G401 (cell line): ENCODE measurements around the gene HIGD1B. TPM values are rescaled to one million over a fixed set of nuclear protein-coding genes. Genes with fewer than 3 reads are reported as not detected.

Experiments
- DNase-seq: peaks from one replicate; pipeline ENCODE4 v3.0.0-alpha.2; 2015; ENCODE audit warnings: low spot score
- in situ Hi-C: cut with HindIII; loops from 2 replicates; pipeline ENCODE4 v1.10.0; 2016; ENCODE audit warnings: low sequenced_read_pairs, mixed read lengths
- total RNA-seq: library from RNA; depleted of rRNA; stranded (reverse); fragments of >200 nt; shearing (Covaris generic); gene quantifications from 2 replicates; pipeline ENCODE4 v1.2.3, GENCODE V29; 2014

Gene HIGD1B
- total RNA-seq, 1 experiment from 2014 or later: not detected

GRCh38 chr17:44871556-44871955, 23.9 kb downstream of the HIGD1B start:
- in situ Hi-C loops: no loop called here
- no peak for DNase-seq

DNA sequence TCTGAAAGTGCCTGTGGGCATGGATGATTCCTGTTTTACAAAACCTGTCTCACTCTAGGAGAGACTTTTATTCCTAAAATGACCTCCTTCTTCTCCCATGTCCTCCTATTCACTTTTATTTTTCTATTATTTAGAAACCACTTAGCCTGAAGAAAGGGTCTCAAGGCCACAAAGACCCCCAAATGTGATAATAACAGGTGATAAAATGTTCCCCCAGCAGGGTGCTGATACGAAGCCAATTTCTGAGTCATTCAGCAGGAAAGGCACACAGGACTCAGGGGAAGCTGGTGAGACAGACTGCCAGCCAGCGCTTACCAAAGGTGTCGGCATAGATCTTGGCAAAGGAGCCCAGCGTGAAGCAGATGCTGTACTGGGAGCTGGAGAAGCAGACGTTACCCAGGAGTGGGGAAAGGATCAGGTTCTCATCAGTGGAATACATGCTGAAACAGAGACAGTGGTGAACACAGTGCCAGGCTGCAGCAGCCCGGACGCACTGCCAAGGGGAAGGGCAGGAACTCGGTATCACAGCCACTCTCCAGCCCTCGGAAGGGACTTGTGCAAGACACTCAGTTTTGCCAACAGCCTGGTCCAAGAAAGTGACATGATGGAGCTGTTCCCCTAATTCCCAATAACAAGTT, 24.6 kb downstream of the HIGD1B start:
- in situ Hi-C loops: no loop called here
- peak; percentile 40 for DNase-seq

- no peak for DNase-seq
- in situ Hi-C loops: no loop called here
Observed at GRCh38 chr17:44875761-44876160, 28.1 kb downstream of the HIGD1B start.

- DNase-seq: no peak
- in situ Hi-C loops: no loop called here
Observed at GRCh38 chr17:44877121-44877520, 29.4 kb downstream of the HIGD1B start.

DNA sequence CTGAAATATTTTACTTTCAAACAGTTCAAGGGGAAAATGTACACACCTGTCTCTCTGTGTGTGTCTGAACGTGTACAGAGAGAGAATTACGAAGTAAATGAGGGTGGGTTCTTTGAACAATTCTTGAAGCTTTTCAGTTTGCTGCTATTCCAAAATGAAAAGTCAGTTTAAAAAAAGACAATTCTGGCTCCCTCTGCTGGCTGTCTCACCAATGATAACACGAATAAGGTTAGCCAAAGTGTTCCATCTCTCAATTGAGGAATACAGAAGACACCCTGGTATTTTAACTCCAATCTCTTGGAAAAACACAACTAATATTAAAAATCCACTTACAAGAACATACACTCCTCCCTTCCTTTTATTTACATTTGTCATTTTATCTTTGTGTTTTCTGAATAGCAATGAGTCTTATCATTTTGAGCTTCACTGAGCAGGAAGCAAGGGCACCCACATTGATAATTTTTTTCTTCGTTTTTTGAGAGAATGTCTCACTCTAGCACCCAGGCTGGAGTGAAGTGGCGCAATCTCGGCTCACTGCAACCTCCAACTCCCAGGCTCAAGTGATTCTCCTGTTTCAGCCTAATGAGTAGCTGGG, 31.0 kb downstream of the HIGD1B start:
- DNase-seq: peak; percentile 77
- in situ Hi-C loops: no loop called here

- in situ Hi-C loops: no loop called here
- no peak for DNase-seq
Observed at GRCh38 chr17:44879376-44879775, 31.7 kb downstream of the HIGD1B start.

DNA sequence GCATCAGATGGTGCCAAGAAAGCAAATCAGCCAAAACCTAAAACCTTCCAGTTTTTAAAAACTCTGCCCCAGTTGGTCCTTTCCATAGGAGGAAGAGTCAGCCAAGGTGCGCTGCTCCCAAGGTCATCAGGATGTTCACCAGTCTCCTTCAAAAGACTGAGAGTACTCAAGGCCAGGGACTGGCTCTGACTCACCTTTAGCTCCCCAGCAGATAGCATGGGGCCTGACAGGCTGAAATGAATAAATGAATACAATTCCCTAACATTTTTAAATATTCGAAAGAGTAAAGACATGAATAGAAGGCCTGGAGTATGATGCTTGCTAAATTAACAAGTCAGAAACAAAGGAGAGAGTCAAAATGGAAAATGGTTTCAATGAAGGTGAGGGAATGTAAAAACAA, 32.4 kb downstream of the HIGD1B start:
- in situ Hi-C loops: no loop called here
- no peak for DNase-seq

- in situ Hi-C loops: no loop called here
- no peak for DNase-seq
Observed at GRCh38 chr17:44881145-44881544, 33.5 kb downstream of the HIGD1B start.

DNA sequence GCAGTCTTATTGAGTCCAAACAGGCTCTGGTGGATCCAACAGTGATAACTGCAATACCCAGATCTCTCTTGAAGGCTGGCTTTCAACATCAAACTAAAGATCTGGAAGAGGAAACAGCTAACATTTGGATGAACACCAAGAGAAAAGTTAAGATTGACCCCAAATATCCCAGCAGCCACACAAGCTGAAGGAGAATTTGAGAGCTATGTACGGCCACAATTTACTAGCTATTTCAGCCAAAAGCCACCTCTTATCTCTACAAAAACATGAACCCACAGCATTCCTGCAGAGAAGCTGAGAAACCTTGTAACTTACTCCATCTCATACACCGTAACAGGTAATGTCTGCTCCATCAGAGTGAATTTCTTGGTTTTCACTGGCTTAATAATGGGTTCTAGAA, 37.3 kb downstream of the HIGD1B start:
- in situ Hi-C loops: no loop called here
- DNase-seq: no peak

GRCh38 chr17:44887016-44887415, 39.3 kb downstream of the HIGD1B start:
- no peak for DNase-seq
- in situ Hi-C loops: no loop called here

DNA sequence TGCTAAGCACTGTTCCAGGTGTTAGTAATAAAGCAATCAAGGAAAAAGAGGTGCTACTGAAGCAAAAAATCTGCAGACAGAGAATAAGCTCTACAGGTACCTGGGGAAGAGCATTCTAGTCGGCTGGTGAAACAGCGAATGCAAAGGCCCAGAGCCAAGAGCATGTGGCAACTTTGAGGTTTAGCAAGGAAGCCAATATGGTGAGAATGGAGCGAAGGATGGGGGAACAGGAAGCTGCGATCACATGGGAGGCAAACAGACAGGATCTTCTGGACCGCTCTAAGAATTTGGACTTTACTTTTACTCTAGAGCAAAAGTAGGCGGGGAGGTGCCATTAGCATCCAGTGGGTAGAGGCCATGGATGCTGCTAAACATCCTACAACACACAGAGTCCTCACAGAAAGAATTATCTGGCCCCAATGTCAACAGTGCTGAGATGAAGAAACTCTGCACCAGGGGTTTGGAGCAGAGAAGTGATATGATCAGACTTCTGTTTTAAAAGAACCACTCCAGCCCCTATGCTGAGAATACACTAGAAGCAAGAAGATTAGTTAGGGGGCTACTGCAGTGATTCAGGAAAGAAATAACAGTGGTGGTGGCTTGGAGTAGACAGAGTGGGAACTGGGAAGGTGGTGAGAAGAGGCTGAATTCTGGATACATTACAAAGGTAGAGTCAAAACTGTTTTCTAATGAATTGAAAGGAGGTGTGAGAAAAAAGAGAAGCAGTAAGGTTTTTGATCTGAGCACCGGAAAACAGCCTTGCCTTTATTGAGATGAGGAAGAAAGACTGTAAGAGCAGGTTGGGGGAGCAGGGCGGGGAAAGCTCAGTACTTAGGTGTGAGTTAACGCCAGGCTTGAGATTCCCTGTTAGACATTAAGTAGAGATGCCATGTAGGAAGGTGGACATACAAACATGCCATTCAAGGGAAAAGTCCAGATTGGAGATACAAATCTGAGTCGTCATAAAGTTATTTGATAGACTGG, 40.6 kb downstream of the HIGD1B start:
- no peak for DNase-seq
- in situ Hi-C loops: no loop called here

DNA sequence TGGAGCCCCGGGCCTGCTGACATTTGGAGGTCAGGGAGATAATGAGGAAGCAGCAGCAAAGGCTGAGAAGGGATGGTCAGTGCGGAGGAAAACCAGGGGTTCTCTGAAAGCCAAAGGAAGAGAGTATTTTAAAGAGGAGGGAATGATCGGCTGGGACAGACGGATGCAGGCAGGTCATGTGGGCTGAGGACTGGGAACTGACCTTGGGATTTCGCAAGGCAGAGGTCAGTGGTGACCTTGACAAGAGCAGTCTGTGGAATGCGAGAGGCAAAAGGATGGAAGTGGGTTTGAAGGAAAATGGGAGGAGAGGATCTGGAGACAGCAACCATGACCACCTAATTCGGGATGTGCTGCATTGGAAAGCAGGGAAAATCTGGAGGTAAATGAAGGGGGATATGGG, 41.3 kb downstream of the HIGD1B start:
- in situ Hi-C loops: no loop called here
- no peak for DNase-seq

GRCh38 chr17:44892250-44892649, 44.6 kb downstream of the HIGD1B start:
- in situ Hi-C loops: no loop called here
- DNase-seq: no peak

GRCh38 chr17:44894642-44895041, 47.0 kb downstream of the HIGD1B start:
- no peak for DNase-seq
- in situ Hi-C loops: no loop called here

- DNase-seq: no peak
- in situ Hi-C loops: no loop called here
Observed at GRCh38 chr17:44898768-44899073, 51.0 kb downstream of the HIGD1B start.

- in situ Hi-C loops: no loop called here
- DNase-seq: peak; percentile 90
Observed at GRCh38 chr17:44899074-44899782, 51.5 kb downstream of the HIGD1B start, which contains the start of gene EFTUD2. EFTUD2 (minus strand) TSS chr17:44899445; CDS start chr17:44894521, 4,924 bp downstream.
